ENCODE measurements around the gene C10orf71. TPM values are rescaled to one million over a fixed set of nuclear protein-coding genes. Genes with fewer than 3 reads are reported as not detected.

C10orf71 gene
- total RNA-seq, 1 donor from 2014 or later, result 1.8 TPM

- DNase-seq (ENCODE audit: low read depth), result no peak
Measured at GRCh38 chr10:49314806-49315205, 15.8 kb downstream of the C10orf71 start.

DNA sequence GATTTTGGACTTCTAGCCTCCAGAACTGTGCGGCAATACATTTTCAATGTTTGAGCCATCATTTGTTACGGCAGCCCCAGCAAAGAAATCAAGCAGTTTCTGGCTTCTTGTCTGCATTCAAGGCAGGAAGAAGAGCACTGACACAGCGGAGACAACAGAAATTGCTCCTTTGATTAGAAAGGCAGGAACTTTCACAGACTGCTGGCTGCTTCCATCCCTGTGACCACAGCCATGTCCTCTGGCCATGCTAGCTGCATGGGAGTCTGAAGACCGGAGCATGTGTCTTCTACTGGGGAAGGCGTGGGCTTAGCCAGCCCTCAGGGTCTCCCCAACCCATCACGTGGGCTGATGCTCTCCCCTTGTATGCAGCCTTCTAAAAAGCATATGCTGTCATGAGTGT lies 19.1 kb downstream of the C10orf71 start:
- DNase-seq (ENCODE audit: low read depth), result no peak

DNA sequence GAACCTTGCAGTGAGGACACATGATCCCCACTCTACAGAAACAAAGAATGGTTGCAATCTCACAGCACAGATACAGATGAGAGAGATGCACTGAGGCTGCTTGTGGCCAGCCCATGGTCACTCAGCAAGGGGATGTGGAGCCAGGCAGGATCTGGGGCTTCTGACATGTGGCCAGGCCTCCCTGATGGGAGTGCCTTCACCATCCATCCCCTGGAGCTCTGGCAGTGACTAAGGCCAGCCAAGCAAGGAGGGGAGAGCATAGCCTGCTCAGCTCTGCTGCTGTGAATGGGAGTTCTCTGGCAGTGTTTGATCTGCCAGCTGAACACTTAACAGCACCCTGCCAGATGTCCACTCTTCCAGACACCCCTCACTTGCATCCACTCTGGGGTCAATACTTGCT lies 19.8 kb downstream of the C10orf71 start:
- no peak for DNase-seq (ENCODE audit: low read depth)

- DNase-seq (ENCODE audit: low read depth), result no peak
Measured at GRCh38 chr10:49319206-49319605, 20.2 kb downstream of the C10orf71 start.

GRCh38 chr10:49320191-49320590 lies 21.2 kb downstream of the C10orf71 start:
- DNase-seq (ENCODE audit: low read depth), result no peak

GRCh38 chr10:49321021-49321420 lies 22.1 kb downstream of the C10orf71 start:
- no peak for DNase-seq (ENCODE audit: low read depth)

- no peak for DNase-seq (ENCODE audit: low read depth)
Measured at GRCh38 chr10:49322371-49323170, 23.6 kb downstream of the C10orf71 start.

DNA sequence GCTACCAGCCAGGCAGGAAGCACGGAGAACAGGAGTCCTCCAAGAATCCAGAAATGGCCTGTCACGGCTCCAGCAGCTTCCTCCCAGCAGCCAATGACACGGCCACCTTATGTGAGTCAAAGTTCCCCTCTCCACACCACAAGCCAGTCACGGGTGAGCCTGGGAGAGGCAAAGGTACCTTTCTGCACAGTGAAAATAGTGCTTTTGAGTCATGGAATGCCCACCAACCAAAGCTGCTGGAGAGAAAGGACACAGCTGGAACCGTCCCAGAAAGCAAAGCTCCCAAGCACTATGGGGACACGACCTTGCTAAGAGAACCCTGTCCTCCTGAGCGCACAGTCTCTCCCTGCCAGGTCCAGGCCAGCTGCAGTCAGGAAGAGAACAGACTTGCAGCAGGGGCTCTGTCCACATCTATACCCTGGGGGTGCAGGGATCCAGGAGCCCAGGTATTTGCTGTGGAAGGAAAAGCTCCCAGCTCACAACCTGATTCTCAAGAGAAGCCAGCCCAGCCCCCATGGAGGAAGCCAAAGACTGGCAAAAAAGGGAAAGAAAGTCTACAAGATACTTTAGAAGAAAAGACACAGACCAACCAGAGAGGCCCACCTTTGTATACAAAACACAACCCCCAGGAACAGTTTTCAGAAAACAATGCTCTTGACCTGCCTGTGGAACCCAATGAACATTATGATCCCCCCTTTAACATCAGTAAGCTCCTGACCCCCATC lies 24.4 kb downstream of the C10orf71 start:
- DNase-seq (ENCODE audit: low read depth), result no peak

DNA sequence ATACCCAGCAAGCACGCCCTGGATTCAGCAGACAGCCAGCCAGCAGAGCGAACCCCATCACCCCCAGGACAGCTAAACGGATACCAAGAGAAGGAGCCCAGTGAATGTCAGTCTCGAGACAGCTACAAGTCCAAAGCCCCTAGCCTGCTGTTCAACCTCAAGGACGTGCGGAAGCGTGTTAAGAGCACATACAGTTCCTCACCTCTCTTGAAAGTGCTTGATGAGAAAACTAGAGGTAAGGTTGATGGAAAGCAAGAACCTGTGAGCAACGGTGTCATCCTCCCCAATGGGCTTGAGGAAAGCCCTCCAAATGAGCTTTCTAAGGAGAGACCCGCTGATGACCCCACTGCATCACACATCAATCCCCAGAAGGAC lies 24.9 kb downstream of the C10orf71 start:
- DNase-seq (ENCODE audit: low read depth), result no peak

GRCh38 chr10:49324711-49325110 lies 25.7 kb downstream of the C10orf71 start:
- DNase-seq (ENCODE audit: low read depth), result no peak

DNA sequence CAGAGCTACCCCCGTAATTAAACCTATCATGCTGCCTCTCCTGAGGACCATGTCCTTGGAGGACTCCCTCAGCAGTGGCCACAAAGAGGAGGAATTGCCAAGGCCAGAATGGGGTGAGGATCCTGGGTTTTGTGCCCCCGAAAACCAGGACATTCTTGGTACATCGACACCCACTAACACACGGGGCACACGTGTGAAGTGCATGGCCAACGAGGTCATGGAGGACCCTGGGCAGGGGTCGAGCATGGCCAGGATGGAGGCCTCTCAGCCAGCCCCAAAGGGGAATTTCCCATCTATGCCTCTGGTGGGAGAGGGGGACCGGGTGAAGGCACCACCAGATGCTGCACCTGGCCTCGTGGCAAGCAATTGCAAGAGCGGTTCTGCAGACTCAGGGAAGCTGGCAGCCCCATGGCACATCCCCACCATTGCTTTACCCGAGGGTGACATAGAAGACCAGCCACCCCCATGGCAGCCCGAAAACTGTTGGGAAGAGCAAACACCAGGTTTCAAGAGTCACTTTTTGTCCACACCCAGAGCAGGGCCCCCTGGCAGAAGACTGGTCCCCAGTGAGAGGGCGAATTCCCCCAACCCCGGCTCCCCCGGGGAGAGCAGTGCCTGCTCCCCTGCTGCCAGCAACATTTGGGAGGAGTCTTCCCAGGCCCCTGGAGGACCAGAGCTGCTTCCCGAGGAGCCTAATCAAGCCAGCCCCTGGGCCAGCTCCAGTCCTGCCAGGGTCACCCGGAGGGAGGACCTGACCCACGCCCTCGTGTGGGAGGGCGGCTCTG lies 26.4 kb downstream of the C10orf71 start:
- no peak for DNase-seq (ENCODE audit: low read depth)

DNA sequence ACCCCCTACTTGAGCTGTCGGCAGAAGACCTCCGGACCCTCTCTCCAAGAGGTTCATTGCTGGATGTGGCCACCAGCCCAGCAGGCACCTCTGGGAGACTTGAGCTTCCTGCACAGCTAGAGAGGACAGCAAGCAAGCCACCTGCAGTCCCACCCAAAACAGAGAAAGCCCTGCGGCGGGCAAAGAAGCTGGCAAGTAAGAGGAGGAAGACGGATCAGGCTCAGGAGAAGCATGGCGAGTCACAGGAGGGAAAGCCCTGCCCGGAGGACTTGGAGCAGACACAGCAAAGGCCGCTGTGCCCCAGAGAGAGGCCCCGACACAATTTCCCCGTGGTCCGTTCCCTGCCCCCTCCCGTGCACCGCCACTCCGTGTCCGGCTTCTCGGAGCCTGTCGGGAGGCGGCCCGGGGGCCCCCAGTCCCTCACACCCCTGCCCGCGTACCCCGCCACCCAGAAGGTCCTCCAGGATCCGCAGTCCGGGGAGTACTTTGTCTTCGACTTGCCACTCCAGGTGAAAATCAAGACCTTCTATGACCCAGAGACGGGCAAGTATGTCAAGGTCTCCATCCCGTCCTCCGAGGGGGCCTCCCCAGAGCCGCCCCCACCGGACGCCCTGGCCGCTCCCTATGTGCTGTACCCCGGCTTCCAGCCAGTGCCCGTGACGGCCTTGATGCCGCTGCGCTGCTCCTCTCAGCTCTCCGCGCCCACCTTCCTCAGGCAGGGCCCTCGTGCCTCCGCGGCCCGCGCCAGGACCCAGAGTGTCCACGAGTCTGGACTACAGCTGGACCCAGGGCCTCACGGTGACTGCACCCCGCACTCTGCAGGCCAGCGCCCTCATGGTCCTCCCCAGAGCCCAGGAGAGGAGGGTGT lies 27.2 kb downstream of the C10orf71 start:
- DNase-seq (ENCODE audit: low read depth), result no peak

DNA sequence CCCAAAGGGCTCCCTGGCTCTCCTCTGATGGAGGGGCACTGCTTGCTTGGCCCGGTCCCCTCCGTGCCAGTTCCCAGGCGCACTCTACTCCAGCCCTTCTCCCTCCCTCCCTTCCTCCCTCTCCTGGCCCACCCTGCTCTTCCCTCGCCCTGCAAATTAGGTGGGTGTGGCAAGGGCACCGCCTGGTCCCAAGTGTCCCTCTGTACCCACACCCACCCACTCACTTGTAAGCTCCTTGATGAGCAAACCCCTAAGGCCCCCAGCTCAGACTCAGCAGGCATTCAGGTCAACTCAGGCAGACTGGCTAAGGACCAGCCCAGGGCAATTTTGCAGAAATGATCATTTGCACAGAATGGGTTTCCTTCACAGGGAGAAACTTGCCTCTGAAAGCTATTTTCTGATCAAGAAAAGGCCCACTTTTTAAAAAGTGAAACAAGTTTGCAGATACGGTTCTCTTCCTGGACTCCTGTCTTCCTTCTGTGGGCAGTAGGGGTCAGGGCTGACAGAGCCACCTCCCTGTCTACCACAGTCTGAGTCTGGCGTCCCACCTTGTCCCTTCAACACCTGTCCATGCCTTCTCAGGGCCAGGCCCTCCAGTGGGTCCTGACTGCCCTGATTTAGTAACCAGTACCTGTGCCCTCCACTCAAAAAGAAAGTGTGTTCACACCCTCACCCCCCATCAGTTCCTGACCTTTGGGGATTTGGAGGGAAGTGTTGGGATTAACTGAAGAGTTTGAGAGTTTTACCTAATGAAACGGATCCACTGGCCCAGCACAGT lies 28.3 kb downstream of the C10orf71 start:
- DNase-seq (ENCODE audit: low read depth), result no peak

DNA sequence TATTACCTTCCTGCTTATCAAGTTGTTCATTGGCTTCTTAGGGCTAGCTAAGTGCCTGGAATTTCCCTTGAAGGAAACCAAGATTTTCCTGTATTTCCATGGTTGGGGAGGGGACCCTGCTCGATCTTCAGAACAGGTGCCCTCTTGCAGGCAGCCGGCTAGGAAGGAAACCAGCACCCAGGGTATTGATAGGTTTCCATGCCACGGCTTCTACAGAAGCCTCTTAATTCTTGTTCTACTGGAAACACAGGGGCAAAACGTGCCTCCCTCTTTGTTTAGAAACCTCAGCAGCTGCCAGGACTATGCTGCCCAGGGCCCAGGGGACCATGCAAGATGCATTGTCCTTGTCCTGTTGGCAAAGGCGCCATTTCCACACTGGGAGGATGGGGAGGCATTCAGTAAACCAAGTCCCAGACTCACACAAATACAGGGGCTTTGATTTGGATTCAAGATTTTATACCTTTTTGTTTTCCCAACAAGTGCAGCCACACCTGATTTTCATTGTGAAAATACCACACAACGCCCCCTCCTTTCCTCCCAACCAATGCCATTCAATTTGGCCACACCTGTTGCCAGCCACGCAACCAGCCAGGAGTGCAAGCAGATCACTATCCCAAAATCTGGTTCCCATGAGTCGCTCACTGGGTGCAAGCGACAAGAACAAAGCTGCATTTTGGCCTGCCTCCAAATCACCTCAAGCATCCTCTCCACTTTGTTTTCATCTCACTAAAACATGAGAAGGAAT lies 29.6 kb downstream of the C10orf71 start:
- DNase-seq (ENCODE audit: low read depth), result no peak

- no peak for DNase-seq (ENCODE audit: low read depth)
Measured at GRCh38 chr10:49329146-49329505, 30.2 kb downstream of the C10orf71 start.

- DNase-seq (ENCODE audit: low read depth), result no peak
Measured at GRCh38 chr10:49330127-49330665, 31.2 kb downstream of the C10orf71 start.

DNA sequence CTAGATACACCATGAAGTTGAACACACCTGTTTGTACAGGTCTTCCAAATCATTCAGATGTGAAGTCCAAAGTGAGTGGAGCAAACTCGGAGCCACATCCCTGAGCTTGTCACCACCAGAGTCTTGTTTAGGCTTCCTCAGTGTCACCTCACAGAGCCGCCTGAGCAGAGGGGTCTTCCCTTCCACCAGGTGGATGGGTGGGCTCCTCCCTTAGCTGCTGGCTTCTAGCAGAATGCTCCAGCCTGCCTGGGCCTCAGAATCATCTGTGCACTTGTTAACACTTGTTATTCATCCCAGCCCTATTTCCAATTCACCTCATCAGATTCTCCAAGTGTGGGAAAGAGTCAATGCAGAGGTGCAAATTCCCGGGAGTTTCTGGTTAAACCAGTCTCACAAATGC lies 32.5 kb downstream of the C10orf71 start:
- DNase-seq (ENCODE audit: low read depth), result no peak

GRCh38 chr10:49332333-49332732 lies 33.4 kb downstream of the C10orf71 start:
- DNase-seq (ENCODE audit: low read depth), result no peak

- no peak for DNase-seq (ENCODE audit: low read depth)
Measured at GRCh38 chr10:49332768-49333167, 33.8 kb downstream of the C10orf71 start.

All from myocyte (in vitro differentiated cells).